RWPE2 (cell line): ENCODE measurements around the gene TGIF1.

Experiments
- ATAC-seq: fragments of 200-7000 bp; cut with Tn5 transposase; 3 replicates; pipeline ENCODE4 v1.9.1; 2021; ENCODE audit warnings: low read depth
- DNase-seq: peaks from one replicate; pipeline ENCODE4 v3.0.0-alpha.2; 2020; ENCODE audit warnings: low spot score
- H3K27ac ChIP-seq: fragments of 450-650 bp; 2 replicates; pipeline ENCODE4 v1.5.1; 2017; ENCODE audit warnings: mild to moderate bottlenecking; ENCODE audit not compliant: poor library complexity, severe bottlenecking
- H3K27me3 ChIP-seq: fragments of 250-450 bp; sonication (Bioruptor Pico); 2 replicates; pipeline ENCODE4 v1.5.1; 2021; ENCODE audit warnings: mild to moderate bottlenecking, moderate library complexity; ENCODE audit not compliant: insufficient read depth, poor library complexity, severe bottlenecking
- H3K36me3 ChIP-seq: fragments of 250-450 bp; sonication (Bioruptor Pico); 2 replicates; pipeline ENCODE4 v1.5.1; 2020; ENCODE audit warnings: low read depth, mild to moderate bottlenecking, moderate library complexity
- H3K4me1 ChIP-seq: fragments of 250-450 bp; sonication (Bioruptor Pico); 2 replicates; pipeline ENCODE4 v1.5.1; 2021; ENCODE audit warnings: mild to moderate bottlenecking, moderate library complexity; ENCODE audit not compliant: insufficient read depth, poor library complexity, severe bottlenecking
- H3K4me3 ChIP-seq: fragments of 250-450 bp; sonication (Bioruptor Pico); 2 replicates; pipeline ENCODE4 v1.5.1; 2021; ENCODE audit warnings: mild to moderate bottlenecking, moderate library complexity; ENCODE audit not compliant: severe bottlenecking
- H3K9me3 ChIP-seq: fragments of 250-450 bp; sonication (Bioruptor Pico); 2 replicates; pipeline ENCODE4 v1.5.1; 2021; ENCODE audit warnings: mild to moderate bottlenecking, moderate library complexity; ENCODE audit not compliant: severe bottlenecking
- TF ChIP-seq, protein P1 (sequence below): fragments of 450-650 bp; IDR thresholded peaks from one replicate; pipeline ENCODE4 v1.5.1; 2017; ENCODE audit warnings: mild to moderate bottlenecking, moderate library complexity; ENCODE audit not compliant: poor library complexity, severe bottlenecking

The TGIF1 gene

GRCh38 chr18:3427944-3428343, 22.0 kb upstream of the TGIF1 start:
- Histone ChIP-seq H3K4me3 (no peak overlapping the region), H3K4me1 (peaks cover 3% of the 10 kb centered on the region), H3K27me3 (no peaks in the 10 kb centered on the region), H3K9me3 (no peaks in the 10 kb centered on the region), H3K36me3 (no peaks in the 10 kb centered on the region), H3K27ac (no peak overlapping the region)
- ATAC-seq (no peak), DNase-seq (no peak)
- TF ChIP-seq, protein P1, sequence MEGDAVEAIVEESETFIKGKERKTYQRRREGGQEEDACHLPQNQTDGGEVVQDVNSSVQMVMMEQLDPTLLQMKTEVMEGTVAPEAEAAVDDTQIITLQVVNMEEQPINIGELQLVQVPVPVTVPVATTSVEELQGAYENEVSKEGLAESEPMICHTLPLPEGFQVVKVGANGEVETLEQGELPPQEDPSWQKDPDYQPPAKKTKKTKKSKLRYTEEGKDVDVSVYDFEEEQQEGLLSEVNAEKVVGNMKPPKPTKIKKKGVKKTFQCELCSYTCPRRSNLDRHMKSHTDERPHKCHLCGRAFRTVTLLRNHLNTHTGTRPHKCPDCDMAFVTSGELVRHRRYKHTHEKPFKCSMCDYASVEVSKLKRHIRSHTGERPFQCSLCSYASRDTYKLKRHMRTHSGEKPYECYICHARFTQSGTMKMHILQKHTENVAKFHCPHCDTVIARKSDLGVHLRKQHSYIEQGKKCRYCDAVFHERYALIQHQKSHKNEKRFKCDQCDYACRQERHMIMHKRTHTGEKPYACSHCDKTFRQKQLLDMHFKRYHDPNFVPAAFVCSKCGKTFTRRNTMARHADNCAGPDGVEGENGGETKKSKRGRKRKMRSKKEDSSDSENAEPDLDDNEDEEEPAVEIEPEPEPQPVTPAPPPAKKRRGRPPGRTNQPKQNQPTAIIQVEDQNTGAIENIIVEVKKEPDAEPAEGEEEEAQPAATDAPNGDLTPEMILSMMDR: no peak

DNA sequence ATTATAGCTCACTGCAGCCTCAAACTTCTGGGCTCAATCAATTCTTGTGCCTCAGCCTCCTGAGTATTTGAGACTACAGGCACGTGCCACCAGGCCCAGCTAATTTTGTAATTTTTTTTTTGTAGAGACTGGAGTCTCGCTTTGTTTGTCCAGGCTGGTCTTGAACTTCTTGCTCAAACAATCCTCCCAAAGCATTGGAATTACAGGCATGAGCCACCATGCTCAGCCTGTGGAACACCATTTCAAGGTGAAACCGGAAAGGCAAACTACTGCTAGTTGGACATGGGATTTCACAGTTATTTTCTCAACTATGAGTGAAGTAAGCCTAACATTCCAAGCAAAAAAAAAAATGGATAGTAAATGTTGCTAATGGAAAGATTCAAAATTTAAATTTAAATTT, 20.9 kb upstream of the TGIF1 start:
- Histone ChIP-seq H3K27ac (no peak overlapping the region), H3K4me1 (peaks cover 1% of the 10 kb centered on the region), H3K4me3 (no peak overlapping the region), H3K9me3 (no peaks in the 10 kb centered on the region), H3K27me3 (no peaks in the 10 kb centered on the region), H3K36me3 (no peaks in the 10 kb centered on the region)
- no peak for ATAC-seq
- no peak for DNase-seq
- TF ChIP-seq, protein P1: no peak

DNA sequence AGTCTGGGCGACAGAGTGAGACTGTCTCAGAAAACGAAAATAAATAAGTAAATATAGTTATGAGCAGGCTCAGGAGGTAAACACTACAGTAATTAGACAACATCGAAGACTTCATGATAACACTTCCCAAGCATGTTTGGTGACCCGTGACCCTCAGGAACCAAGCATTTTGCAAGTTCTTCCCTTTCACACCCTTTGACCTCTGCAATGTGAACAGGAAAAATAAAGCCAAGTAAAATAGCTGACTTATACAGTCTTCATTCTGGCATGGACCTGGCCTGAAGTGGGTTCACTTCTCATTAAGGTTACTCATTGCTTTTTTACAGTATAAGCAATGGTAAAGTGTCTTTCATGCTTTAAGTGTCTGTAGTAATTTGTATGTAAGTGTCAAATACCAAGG, 15.3 kb upstream of the TGIF1 start:
- TF ChIP-seq, protein P1: no peak
- no peak for DNase-seq
- no peaks in the 10 kb centered on the region for H3K4me1 ChIP-seq
- H3K27ac ChIP-seq: no peak overlapping the region
- no peaks in the 10 kb centered on the region for H3K36me3 ChIP-seq
- H3K4me3 ChIP-seq: no peak overlapping the region
- ATAC-seq: no peak
- H3K27me3 ChIP-seq: no peaks in the 10 kb centered on the region
- H3K9me3 ChIP-seq: no peaks in the 10 kb centered on the region

GRCh38 chr18:3440341-3440740, 9.6 kb upstream of the TGIF1 start:
- Histone ChIP-seq H3K4me3 (no peak overlapping the region), H3K9me3 (no peaks in the 10 kb centered on the region), H3K36me3 (no peaks in the 10 kb centered on the region), H3K27me3 (no peaks in the 10 kb centered on the region), H3K27ac (no peak overlapping the region), H3K4me1 (no peaks in the 10 kb centered on the region)
- TF ChIP-seq, protein P1: no peak
- no peak for DNase-seq
- no peak for ATAC-seq

- no peaks in the 10 kb centered on the region for H3K36me3 ChIP-seq
- DNase-seq (no peak), ATAC-seq (peak; percentile 76)
- no peak overlapping the region for H3K4me3 ChIP-seq
- TF ChIP-seq, protein P1: peak; percentile 68
- H3K9me3 ChIP-seq: no peaks in the 10 kb centered on the region
- no peak overlapping the region for H3K27ac ChIP-seq
- peaks cover under 1% of the 10 kb centered on the region for H3K4me1 ChIP-seq
- H3K27me3 ChIP-seq: no peaks in the 10 kb centered on the region
Observed at GRCh38 chr18:3441290-3441689, 8.7 kb upstream of the TGIF1 start.
